GM12891 (cell line): ENCODE measurements around the gene CDH10.

Experiments used
- POLR2A ChIP-seq: IDR thresholded peaks from 2 replicates; pipeline ENCODE4 v1.6.1; 2011; ENCODE audit warnings: low read depth, low read length, control low read depth
- POLR2AphosphoS5 ChIP-seq: IDR thresholded peaks from 2 replicates; pipeline ENCODE4 v1.6.1; 2011; ENCODE audit warnings: low read depth, low read length, control low read depth
- SPI1 ChIP-seq: IDR thresholded peaks from 2 replicates; pipeline ENCODE4 v1.6.1; 2011; ENCODE audit warnings: low read depth, low read length, control low read depth
- TAF1 ChIP-seq: IDR thresholded peaks from 2 replicates; pipeline ENCODE4 v1.6.1; 2011; ENCODE audit warnings: low read depth, low read length, control low read depth

DNA sequence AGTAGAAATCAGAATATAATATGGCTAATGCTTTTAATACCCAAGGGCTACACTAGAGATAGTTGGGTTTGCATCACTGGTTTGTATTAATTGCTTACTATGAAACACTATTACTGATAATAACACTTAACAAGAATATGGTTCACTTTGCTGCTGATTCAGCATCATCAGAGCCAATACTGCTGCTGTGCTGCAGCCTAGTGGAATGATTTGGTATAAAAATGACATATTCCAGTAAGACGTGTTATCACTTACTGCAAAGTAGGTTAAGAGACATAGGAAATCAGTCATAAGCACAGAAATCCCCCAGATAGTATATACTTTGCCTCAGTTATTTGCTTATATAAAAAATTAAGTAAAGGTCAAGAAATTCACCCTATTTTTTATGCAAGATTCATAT is 2.8 kb downstream of the CDH10 start:
- TF ChIP-seq POLR2A = no peak
- TF ChIP-seq TAF1 = no peak
- no peak for TF ChIP-seq POLR2AphosphoS5
- no peak for TF ChIP-seq SPI1
